Measurements from ENCODE around the gene DSG1. TPM values are rescaled to one million over a fixed set of nuclear protein-coding genes. Genes with fewer than 3 reads are reported as not detected.

DSG1 gene
- total and polyA plus RNA-seq, 8 donors, result 0.03 to 1.8 TPM; not detected in 6

- DNase-seq, result no peak
- Histone ChIP-seq H3K36me3 (no peaks in the 10 kb centered on the region), H3K27me3 (no peaks in the 10 kb centered on the region), H3K4me1 (no peaks in the 10 kb centered on the region), H3K27ac (no peak overlapping the region), H3K4me3 (no peak overlapping the region), H3K9me3 (peaks cover 6 to 28% (median 9%) of the 10 kb centered on the region in 4 donors)
- intact Hi-C loops (cut with DNase I; ENCODE audit: low total_unique reads), result no loop called here
- TF ChIP-seq CTCF (IDR thresholded peaks at IDR 0.05) (no peak), EP300 (IDR thresholded peaks at IDR 0.05) (no peak), POLR2AphosphoS5 (IDR thresholded peaks at IDR 0.05) (no peak)
These were observed 26.3 kb upstream of the DSG1 start for GRCh38 chr18:31291688-31292087.

- intact Hi-C loops (cut with DNase I; ENCODE audit: low total_unique reads), result no loop called here
- DNase-seq, result no peak
- 76 to 89% (median 77%) methylated on average over 5 of the region's 5 CpGs for WGBS, 5 donors
- H3K27ac ChIP-seq, result no peak overlapping the region
- H3K36me3 ChIP-seq, result no peaks in the 10 kb centered on the region
- H3K4me1 ChIP-seq, result no peaks in the 10 kb centered on the region
- H3K9me3 ChIP-seq, result peaks cover 6 to 28% (median 9%) of the 10 kb centered on the region in 4 donors
- TF ChIP-seq EP300 (IDR thresholded peaks at IDR 0.05), result no peak
- TF ChIP-seq CTCF (IDR thresholded peaks at IDR 0.05), result no peak
- no peak for TF ChIP-seq POLR2AphosphoS5 (IDR thresholded peaks at IDR 0.05)
- no peak for TF ChIP-seq POLR2A (IDR thresholded peaks at IDR 0.05)
- H3K27me3 ChIP-seq, result no peaks in the 10 kb centered on the region
- H3K4me3 ChIP-seq, result no peak overlapping the region
These were observed 23.7 kb upstream of the DSG1 start for GRCh38 chr18:31294199-31294747.

GRCh38 chr18:31297248-31297647 lies 20.7 kb upstream of the DSG1 start:
- DNase-seq, result no peak
- no peak for TF ChIP-seq EP300 (IDR thresholded peaks at IDR 0.05)
- no peak for TF ChIP-seq POLR2AphosphoS5 (IDR thresholded peaks at IDR 0.05)
- no peak for TF ChIP-seq CTCF (IDR thresholded peaks at IDR 0.05)
- no peak for TF ChIP-seq POLR2A (IDR thresholded peaks at IDR 0.05)
- no peak overlapping the region for H3K4me3 ChIP-seq
- intact Hi-C loops (cut with DNase I; ENCODE audit: low total_unique reads), result no loop called here
- 82 to 96% (median 86%) methylated on average over 2 of the region's 2 CpGs for WGBS, 5 donors
- peaks cover 0 to 4% (median 0%) of the 10 kb centered on the region in 4 donors for H3K4me1 ChIP-seq
- H3K36me3 ChIP-seq, result no peaks in the 10 kb centered on the region
- H3K27ac ChIP-seq, result no peak overlapping the region
- no peaks in the 10 kb centered on the region for H3K27me3 ChIP-seq
- peaks cover 0 to 8% (median under 1%) of the 10 kb centered on the region in 4 donors for H3K9me3 ChIP-seq

- Histone ChIP-seq H3K27me3 (no peaks in the 10 kb centered on the region), H3K4me1 (peaks cover 0 to 4% (median 0%) of the 10 kb centered on the region in 4 donors), H3K36me3 (no peaks in the 10 kb centered on the region), H3K27ac (no peak overlapping the region), H3K4me3 (no peak overlapping the region), H3K9me3 (no peaks in the 10 kb centered on the region)
- 72 to 87% (median 76%) methylated on average over 3 of the region's 3 CpGs for WGBS, 5 donors
- TF ChIP-seq CTCF (IDR thresholded peaks at IDR 0.05) (no peak), POLR2A (IDR thresholded peaks at IDR 0.05) (no peak), POLR2AphosphoS5 (IDR thresholded peaks at IDR 0.05) (no peak), EP300 (IDR thresholded peaks at IDR 0.05) (no peak)
- intact Hi-C loops (cut with DNase I; ENCODE audit: low total_unique reads), result no loop called here
- DNase-seq, result peak in 1 of 2 donors; percentile 30
These were observed 16.7 kb upstream of the DSG1 start for GRCh38 chr18:31301201-31301655.
